Anterior cingulate cortex (tissue), 58 donors: Measurements from ENCODE around the gene ZNF732.
"Not testable (repeated sequence)": the region's sequence is repeated elsewhere in the genome, so short reads cannot be mapped to it uniquely, and the experiment has no call there.

ENCODE experiments used
- DNase-seq, 58 donors: peaks; one replicate each; lab custom pipeline; 2025; lab: John Stamatoyannopoulos, UW

The ZNF732 gene

GRCh38 chr4:256492-256891 is 48.8 kb downstream of the ZNF732 start:
- no peak for DNase-seq

DNA sequence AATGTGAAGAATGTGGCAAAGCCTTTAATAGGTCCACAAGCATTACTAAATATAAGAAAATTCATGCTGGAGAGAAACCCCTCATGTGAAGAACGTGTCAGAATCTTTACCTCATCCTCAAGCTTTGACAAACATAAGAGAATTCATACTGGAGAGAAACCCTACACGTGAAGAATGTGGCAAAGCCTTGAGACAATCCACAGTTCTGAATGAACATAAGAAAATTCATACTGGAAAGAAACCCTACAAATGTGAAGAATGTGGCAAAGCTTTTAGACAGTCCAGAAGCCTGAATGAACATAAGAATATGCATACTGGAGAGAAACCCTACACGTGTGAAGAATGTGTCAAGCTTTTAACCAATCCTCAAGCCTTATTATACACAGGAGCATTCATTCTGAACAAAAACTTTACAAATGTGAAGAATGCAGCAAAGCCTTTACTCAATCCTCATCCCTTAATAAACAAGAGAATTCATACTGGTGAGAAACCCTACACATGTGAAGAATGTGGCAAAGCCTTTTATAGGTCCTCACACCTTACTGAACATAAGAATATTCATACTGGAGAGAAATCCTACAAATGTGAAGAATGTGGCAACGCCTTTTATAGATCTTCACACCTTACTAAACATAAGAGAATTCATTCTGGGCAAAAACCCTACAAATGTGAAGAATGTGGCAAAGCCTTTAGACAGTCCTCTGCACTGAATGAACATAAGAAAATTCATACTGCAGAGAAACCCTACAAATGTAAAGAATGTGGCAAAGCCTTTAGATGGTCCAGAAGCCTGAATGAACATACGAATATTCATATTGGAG is 51.1 kb downstream of the ZNF732 start:
- no peak for DNase-seq

GRCh38 chr4:252065-252601 is 53.1 kb downstream of the ZNF732 start:
- DNase-seq = no peak

DNA sequence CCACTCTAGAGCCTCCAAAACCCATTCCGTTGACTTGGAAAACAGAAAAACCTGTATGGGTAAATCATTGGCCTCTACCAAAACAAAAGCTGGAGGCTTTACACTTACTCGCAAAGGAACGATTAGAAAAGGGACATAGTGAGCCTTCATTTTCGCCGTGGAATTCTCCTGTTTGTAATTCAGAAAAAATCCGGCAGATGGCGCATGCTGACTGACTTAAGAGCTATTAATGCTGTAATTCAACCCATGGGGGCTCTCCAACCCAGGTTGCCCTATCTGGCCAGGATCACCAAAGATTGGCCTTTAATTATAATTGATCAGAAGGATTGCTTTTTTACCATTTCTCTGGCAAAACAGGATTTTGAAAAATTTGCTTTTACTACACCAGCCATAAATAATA is 60.8 kb downstream of the ZNF732 start:
- peak in 15 of 58 donors; percentile 0 to 38 (median 6) for DNase-seq

GRCh38 chr4:243426-243825 is 61.8 kb downstream of the ZNF732 start:
- DNase-seq = no peak

DNA sequence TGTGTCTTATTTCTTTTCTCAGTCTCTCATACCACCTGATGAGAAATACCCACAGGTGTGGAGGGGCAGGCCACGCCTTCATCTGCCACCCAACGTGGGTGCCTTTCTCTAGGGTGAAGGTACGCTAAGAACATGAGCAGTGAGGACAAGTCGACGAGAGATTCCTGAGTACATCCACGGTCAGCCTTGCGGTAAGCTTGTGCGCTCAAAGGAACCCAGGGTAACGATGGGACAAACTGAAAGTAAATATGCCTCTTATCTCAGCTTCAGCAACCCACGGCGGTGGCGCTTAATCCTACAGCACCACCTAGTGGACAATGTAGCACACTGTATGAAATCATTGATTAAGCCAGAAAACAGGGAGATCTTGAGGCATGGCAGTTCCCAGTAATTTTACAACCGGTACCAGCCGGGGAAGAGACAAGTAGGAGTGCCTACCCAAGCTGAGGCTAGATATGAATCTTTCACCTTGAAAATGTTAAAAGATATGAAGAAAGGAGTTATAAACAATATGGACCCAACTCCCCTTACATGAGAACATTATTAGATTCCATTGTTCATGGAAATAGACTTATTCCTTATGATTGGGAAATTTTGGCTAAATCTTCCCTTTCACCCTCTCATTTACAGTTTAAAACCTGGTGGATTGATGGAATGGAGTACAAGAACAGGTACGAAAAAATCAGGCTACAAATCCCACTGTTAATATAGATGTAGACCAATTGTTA is 63.0 kb downstream of the ZNF732 start:
- peak in 43 of 58 donors; percentile 1 to 66 (median 19) for DNase-seq

- not testable (repeated sequence) for DNase-seq
Observed at GRCh38 chr4:241411-241810, 63.9 kb downstream of the ZNF732 start.

DNA sequence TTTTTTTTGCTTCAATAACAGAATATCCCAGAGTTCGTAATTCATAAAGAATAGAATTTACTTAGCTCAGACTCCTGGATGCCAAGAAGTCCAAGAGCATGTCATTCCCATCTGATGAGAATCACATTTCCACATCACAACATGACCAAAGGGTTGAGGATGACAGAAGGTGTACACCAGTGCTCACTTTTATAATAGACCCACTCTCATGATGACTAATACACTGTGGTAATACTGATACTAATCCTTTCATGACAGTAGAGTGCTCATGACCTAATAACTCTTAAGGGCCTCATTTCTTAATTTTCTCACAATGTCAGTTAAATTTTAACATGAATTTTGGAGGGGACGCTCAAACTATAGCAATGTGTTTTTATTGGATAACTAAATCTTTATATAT is 69.2 kb downstream of the ZNF732 start:
- no peak for DNase-seq

- DNase-seq = no peak
Observed at GRCh38 chr4:234178-234577, 71.1 kb downstream of the ZNF732 start.

DNA sequence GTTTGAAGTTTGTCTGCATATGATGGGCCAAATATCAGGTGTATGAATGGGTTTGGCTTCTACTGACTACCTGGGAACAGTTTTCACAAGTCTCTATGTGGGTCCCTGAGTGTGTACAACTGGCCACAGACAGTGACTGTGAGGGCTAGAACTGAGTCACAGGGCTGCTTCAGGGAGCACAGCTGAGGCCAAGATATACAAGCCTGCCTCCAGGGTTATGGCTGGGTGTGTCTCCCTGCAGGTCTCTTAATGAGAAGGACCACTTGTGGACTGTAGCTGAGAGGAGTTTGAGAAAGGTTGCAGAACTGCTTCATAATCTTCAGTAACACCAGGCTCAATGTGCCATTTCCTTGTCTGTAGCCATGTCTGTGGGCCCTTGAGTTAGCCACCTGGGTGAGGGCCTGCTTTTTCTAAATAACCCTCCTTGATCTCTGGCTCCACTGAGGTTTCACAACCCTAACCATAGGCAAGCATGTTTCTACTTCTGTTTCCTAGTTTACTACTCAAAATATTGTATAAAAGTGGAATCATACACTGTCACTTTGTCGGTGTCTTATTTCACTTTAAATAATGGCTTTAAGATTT is 81.3 kb downstream of the ZNF732 start:
- no peak for DNase-seq
